NCI-H2196 (cell line): ENCODE data around the gene TYW1B.
"Not testable (repeated sequence)": the region's sequence is repeated elsewhere in the genome, so short reads cannot be mapped to it uniquely, and the experiment has no call there.

ENCODE experiments used
- DNase-seq: peaks from one replicate; lab custom pipeline; 2025; ENCODE audit not compliant: unreplicated experiment; lab: John Stamatoyannopoulos, UW

Gene TYW1B

GRCh38 chr7:72827839-72828591 lies at the start of gene TYW1B:
TSS of gene TYW1B (minus strand) at chr7:72828200. CDS start at chr7:72828075, 125 bp downstream.
- peak; percentile 97 for DNase-seq

- DNase-seq, result not testable (repeated sequence)
These were observed 39.6 kb upstream of the TYW1B start for GRCh38 chr7:72867591-72867990.

- DNase-seq, result not testable (repeated sequence)
These were observed 30.9 kb upstream of the TYW1B start for GRCh38 chr7:72858846-72859400.

GRCh38 chr7:72857925-72858324 lies 29.9 kb upstream of the TYW1B start:
- DNase-seq, result not testable (repeated sequence)

- DNase-seq, result not testable (repeated sequence)
These were observed 27.3 kb upstream of the TYW1B start for GRCh38 chr7:72855261-72855660.

GRCh38 chr7:72852937-72853336 lies 24.9 kb upstream of the TYW1B start:
- DNase-seq, result not testable (repeated sequence)

- not testable (repeated sequence) for DNase-seq
These were observed 22.7 kb upstream of the TYW1B start for GRCh38 chr7:72850746-72851145.

- not testable (repeated sequence) for DNase-seq
These were observed 16.1 kb upstream of the TYW1B start for GRCh38 chr7:72844146-72844545.

GRCh38 chr7:72843166-72843565 lies 15.2 kb upstream of the TYW1B start:
- DNase-seq, result not testable (repeated sequence)

GRCh38 chr7:72840966-72841511 lies 13.0 kb upstream of the TYW1B start:
- not testable (repeated sequence) for DNase-seq

GRCh38 chr7:72838315-72838714 lies 10.3 kb upstream of the TYW1B start:
- not testable (repeated sequence) for DNase-seq

GRCh38 chr7:72837291-72837690 lies 9.3 kb upstream of the TYW1B start:
- not testable (repeated sequence) for DNase-seq

GRCh38 chr7:72830567-72830966 lies 2.6 kb upstream of the TYW1B start:
- DNase-seq, result not testable (repeated sequence)

- peak; percentile 45 for DNase-seq
These were observed 1.8 kb upstream of the TYW1B start for GRCh38 chr7:72829687-72830354.

- peak; percentile 98 for DNase-seq
These were observed 1.3 kb upstream of the TYW1B start for GRCh38 chr7:72829291-72829686.

- peak; percentile 5 for DNase-seq
These were observed 4.0 kb downstream of the TYW1B start for GRCh38 chr7:72823765-72824732.

- not testable (repeated sequence) for DNase-seq
These were observed 5.5 kb downstream of the TYW1B start for GRCh38 chr7:72822497-72822896.

GRCh38 chr7:72818663-72819361 lies 9.2 kb downstream of the TYW1B start:
- DNase-seq, result not testable (repeated sequence)

- DNase-seq, result peak; percentile 18
These were observed 10.3 kb downstream of the TYW1B start for GRCh38 chr7:72817661-72818060.
